IMR-90 (cell line): ENCODE measurements around the gene C3.

Source experiments
- BHLHE40 ChIP-seq: fragments of 150-350 bp; IDR thresholded peaks from 2 replicates; pipeline ENCODE4 v1.6.1; 2016; ENCODE audit warnings: mild to moderate bottlenecking, low read depth, low read length
- CEBPB ChIP-seq: IDR thresholded peaks from 2 replicates; pipeline ENCODE4 v1.6.1; 2012; ENCODE audit warnings: low read depth, low read length, improper control_type of control experiment
- CTCF ChIP-seq: conservative IDR thresholded peaks from 2 replicates; pipeline ENCODE4 v1.5.1; 2012; ENCODE audit warnings: mild to moderate bottlenecking, low read depth, low read length, improper control_type of control experiment
- ELK1 ChIP-seq: fragments of 150-350 bp; IDR thresholded peaks from 2 replicates; pipeline ENCODE4 v1.6.1; 2016; ENCODE audit warnings: low read depth, mild to moderate bottlenecking, low read length, moderate library complexity, borderline replicate concordance
- FOS ChIP-seq: fragments of 150-350 bp; IDR thresholded peaks from 2 replicates; pipeline ENCODE4 v1.6.1; 2016; ENCODE audit warnings: low read depth, low read length
- MAZ ChIP-seq: IDR thresholded peaks from 2 replicates; pipeline ENCODE4 v1.6.1; 2012; ENCODE audit warnings: low read depth, mild to moderate bottlenecking, low read length, improper control_type of control experiment, moderate library complexity, borderline replicate concordance
- MXI1 ChIP-seq: IDR thresholded peaks from 2 replicates; pipeline ENCODE4 v1.6.1; 2012; ENCODE audit warnings: low read depth, mild to moderate bottlenecking, low read length, moderate library complexity, borderline replicate concordance
- NFE2L2 ChIP-seq: fragments of 150-350 bp; IDR thresholded peaks from 2 replicates; pipeline ENCODE4 v1.6.1; 2016; ENCODE audit warnings: low read depth, mild to moderate bottlenecking, low read length
- POLR2A ChIP-seq: IDR thresholded peaks from 2 replicates; pipeline ENCODE4 v1.6.1; 2012; ENCODE audit warnings: mild to moderate bottlenecking, low read depth, low read length
- RAD21 ChIP-seq: IDR thresholded peaks from 2 replicates; pipeline ENCODE4 v1.6.1; 2012; ENCODE audit warnings: low read length, improper control_type of control experiment
- RCOR1 ChIP-seq: IDR thresholded peaks from 2 replicates; pipeline ENCODE4 v1.6.1; 2012; ENCODE audit warnings: mild to moderate bottlenecking, low read length, improper control_type of control experiment; ENCODE audit not compliant: insufficient replicate concordance
- RFX5 ChIP-seq: IDR thresholded peaks from 2 replicates; pipeline ENCODE4 v1.8.0; 2012; ENCODE audit warnings: low read depth, mild to moderate bottlenecking, low read length, moderate library complexity
- SMC3 ChIP-seq: fragments of 150-350 bp; IDR thresholded peaks from 2 replicates; pipeline ENCODE4 v1.6.1; 2016; ENCODE audit warnings: low read depth, mild to moderate bottlenecking, antibody characterized with exemption, low read length, moderate library complexity
- USF2 ChIP-seq: fragments of 150-350 bp; IDR thresholded peaks from 2 replicates; pipeline ENCODE4 v1.6.1; 2017; ENCODE audit warnings: mild to moderate bottlenecking, antibody characterized with exemption, low read length, low read depth

- TF ChIP-seq CTCF (no peak), RAD21 (no peak), ELK1 (no peak), RCOR1 (no peak), USF2 (no peak), BHLHE40 (no peak), POLR2A (no peak), RFX5 (no peak), FOS (no peak), CEBPB (no peak), MXI1 (no peak), MAZ (no peak), SMC3 (no peak), NFE2L2 (no peak)
Measured at GRCh38 chr19:6724631-6725492, 4.4 kb upstream of the C3 start.
